Adrenal gland (tissue), 12 donors: ENCODE results near the gene ROPN1B. TPM values are rescaled to one million over a fixed set of nuclear protein-coding genes. Genes with fewer than 3 reads are reported as not detected.
"Not testable (repeated sequence)": the region's sequence is repeated elsewhere in the genome, so short reads cannot be mapped to it uniquely, and the experiment has no call there.

Experiments used
- DNase-seq, 7 donors: peaks; one replicate each; pipeline ENCODE4 v3.0.0-alpha.2; 2019 to 2020
- H3K27ac ChIP-seq, 5 donors: fragments of 200-600 bp; sonication (generic) in 4 of 5; 1 replicate in 3 of 5; 2 replicates in 2 of 5; pipeline versions ENCODE4 v1.5.1 to v1.8.0; 2016 to 2020; ENCODE audit warnings: mild to moderate bottlenecking in 1 of 5
- H3K27me3 ChIP-seq: fragments of 200-600 bp; 2 replicates; pipeline ENCODE4 v1.8.0; 2021
- H3K36me3 ChIP-seq, 2 donors: fragments of 200-600 bp; replicated peaks in 1 of 2; 1 replicate in 1 of 2; 2 replicates in 1 of 2; pipeline versions ENCODE4 v1.5.1 to v1.8.0; 2018 to 2022
- H3K4me1 ChIP-seq, 2 donors: fragments of 200-600 bp; replicated peaks in 1 of 2; 1 replicate in 1 of 2; 2 replicates in 1 of 2; pipeline versions ENCODE4 v1.5.1 to v1.8.0; 2018 to 2021
- H3K4me3 ChIP-seq, 4 donors: fragments of 200-600 bp; sonication (generic) in 3 of 4; one replicate each; pipeline ENCODE4 v1.5.1; 2016 to 2018
- H3K9me3 ChIP-seq, 3 donors: fragments of 200-600 bp; sonication (generic) in 1 of 3; replicated peaks in 1 of 3; 1 replicate in 2 of 3; 2 replicates in 1 of 3; pipeline versions ENCODE4 v1.5.1 to v1.8.0; 2016 to 2021
- CTCF ChIP-seq, 6 experiments: fragments of 450-650 bp in 4 of 6; fragments of 200-600 bp in 2 of 6; sonication (generic) in 1 of 6; IDR thresholded peaks; 1 replicate in 5 of 6; 2 replicates in 1 of 6; pipeline versions ENCODE4 v1.5.1 to v1.8.0; 2016 to 2021; ENCODE audit warnings: antibody characterized with exemption in 6 of 6, mild to moderate bottlenecking in 2 of 6, moderate library complexity in 1 of 6
- POLR2A ChIP-seq, 2 donors: fragments of 450-650 bp; IDR thresholded peaks; one replicate each; pipeline ENCODE4 v1.6.1; 2017; ENCODE audit warnings: antibody characterized with exemption in 2 of 2, mild to moderate bottlenecking in 2 of 2, moderate library complexity in 1 of 2
- WGBS, 4 donors: extraction: QIAGEN DNeasy Blood & Tissue Kit in 2 of 4; methylation state at CpG; one replicate each; pipeline versions ENCODE4 v1.1.5 to v1.1.7; 2013 to 2017; 5-methylcytosine and 5-hydroxymethylcytosine counted together
- intact Hi-C, 2 donors: fragments of 100-400 bp; cut with DNase I; formaldehyde crosslinking; loops; one replicate each; pipeline versions ENCODE4 v1.14.1 to v1.15.0; 2022 to 2023
- polyA plus RNA-seq, 3 donors: library from polyadenylated mRNA; stranded (reverse); fragments of 200-250 nt in 2 of 3; fragments of 350-450 nt in 1 of 3; fragmentation: Illumina TruSeq in 1 of 3; extraction: RNeasy Lipid Tissue Mini Kit (QIAGEN cat#74804) in 1 of 3; gene quantifications; one replicate each; pipeline ENCODE4 v1.2.3, GENCODE V29; 2013 to 2014
- total RNA-seq, 9 donors: library from RNA; depleted of rRNA in 4 of 9; stranded (reverse); fragments of >200 nt in 4 of 9; fragments of 120-200 nt in 1 of 9; fragmentation: NEBNext Ultra II Directional in 1 of 9; extraction: Animal tissue kit (Norgen Biotek cat#: 25700) in 1 of 9; gene quantifications; one replicate each; pipeline versions ENCODE4 v1.1.0 to v1.2.4, GENCODE V29; 2013 to 2023
- donor health status: healthy with polysubstance abuse.
- donor health status: Bipolar disorder and iron deficiency.
- donor health status: DM: yes; HTN: yes; CAD: no.
- donor health status: DM: no; HTN: no; CAD: no.
- donor health status: DM: no; HTN: no; CAD: no.
- donor health status: DM: yes; HTN: yes; CAD: no.

Gene ROPN1B
- total and polyA plus RNA-seq, 12 donors = 0.13 to 1.1 (median 0.65) TPM; not detected in 3

GRCh38 chr3:125965505-125965904 lies 3.5 kb upstream of the ROPN1B start:
- Histone ChIP-seq H3K4me1 (no peaks in the 10 kb centered on the region), H3K27me3 (no peaks in the 10 kb centered on the region), H3K9me3 (no peaks in the 10 kb centered on the region), H3K27ac (no peak overlapping the region), H3K4me3 (no peak overlapping the region), H3K36me3 (no peaks in the 10 kb centered on the region)
- no peak for DNase-seq
- 88 to 94% (median 92%) methylated on average over 3 of the region's 3 CpGs for WGBS, 4 donors
- TF ChIP-seq POLR2A (IDR thresholded peaks at IDR 0.05) = no peak
- intact Hi-C loops = no loop called here

- no peaks in the 10 kb centered on the region for H3K36me3 ChIP-seq
- intact Hi-C loops = no loop called here
- H3K9me3 ChIP-seq = no peaks in the 10 kb centered on the region
- TF ChIP-seq POLR2A (IDR thresholded peaks at IDR 0.05) (no peak), CTCF (IDR thresholded peaks at IDR 0.05) (no peak)
- H3K27me3 ChIP-seq = no peaks in the 10 kb centered on the region
- peaks cover 2% of the 10 kb centered on the region in 2 donors for H3K4me1 ChIP-seq
- no peak overlapping the region for H3K4me3 ChIP-seq
- DNase-seq = no peak
- H3K27ac ChIP-seq = no peak overlapping the region
Measured at GRCh38 chr3:125967156-125967555, 1.8 kb upstream of the ROPN1B start.

GRCh38 chr3:125968121-125968520 lies 857 bp upstream of the ROPN1B start:
- H3K4me1 ChIP-seq, H3K4me3 ChIP-seq, H3K27ac ChIP-seq, DNase-seq, H3K9me3 ChIP-seq, intact Hi-C loops, H3K27me3 ChIP-seq, H3K36me3 ChIP-seq: not testable (repeated sequence)
- 89 to 95% (median 93%) methylated on average over 2 of the region's 2 CpGs for WGBS, 4 donors

- intact Hi-C loops = loop anchor here in 1 of 2 donors (10.0 kb wide), 1 partner anchor 243 kb away; no protein-coding TSS in a partner anchor
- 10% methylated on average over 20 to 29 of the region's 31 CpGs for WGBS, 4 donors
- H3K4me1 ChIP-seq, H3K9me3 ChIP-seq, H3K27me3 ChIP-seq, H3K36me3 ChIP-seq, H3K27ac ChIP-seq: not testable (repeated sequence)
- peak; percentile 65 to 83 (median 68) for TF ChIP-seq CTCF (IDR thresholded peaks at IDR 0.05)
- peak overlapping the region in 1 of 4 donors; percentile 17 for H3K4me3 ChIP-seq
- DNase-seq = peak; percentile 30 to 63 (median 37)
Measured at GRCh38 chr3:125971997-125972944, 3.3 kb downstream of the ROPN1B start.

GRCh38 chr3:125975245-125976002 lies 6.4 kb downstream of the ROPN1B start:
- not testable (repeated sequence) for H3K9me3 ChIP-seq
- intact Hi-C loops = loop anchor here in 1 of 2 donors (10.0 kb wide), 1 partner anchor 239 kb away; no protein-coding TSS in a partner anchor

GRCh38 chr3:125976003-125976390 lies 7.0 kb downstream of the ROPN1B start:
- WGBS, 4 donors = 96 to 100% (median 98%) methylated on average over 2 to 3 of the region's 3 CpGs
- not testable (repeated sequence) for H3K4me3 ChIP-seq, H3K36me3 ChIP-seq, H3K9me3 ChIP-seq, H3K4me1 ChIP-seq, H3K27ac ChIP-seq, DNase-seq, H3K27me3 ChIP-seq
- intact Hi-C loops = loop anchor here in 1 of 2 donors (10.0 kb wide), 1 partner anchor 239 kb away; no protein-coding TSS in a partner anchor

More at GRCh38 chr3:125975245-125976002, 6.4 kb downstream of the ROPN1B start:
- 81 to 95% (median 85%) methylated on average over 9 of the region's 9 CpGs for WGBS, 4 donors
- not testable (repeated sequence) for H3K4me1 ChIP-seq, H3K27ac ChIP-seq, H3K4me3 ChIP-seq, H3K27me3 ChIP-seq, DNase-seq, H3K36me3 ChIP-seq

GRCh38 chr3:125977104-125977503 lies 8.1 kb downstream of the ROPN1B start:
- H3K36me3 ChIP-seq, H3K9me3 ChIP-seq, H3K4me3 ChIP-seq, H3K4me1 ChIP-seq, H3K27ac ChIP-seq, DNase-seq, H3K27me3 ChIP-seq: not testable (repeated sequence)
- 19 to 29% (median 28%) methylated on average over 2 to 4 of the region's 7 CpGs for WGBS, 4 donors
- intact Hi-C loops = loop anchor here in 1 of 2 donors (10.0 kb wide), 1 partner anchor 238 kb away; no protein-coding TSS in a partner anchor

GRCh38 chr3:125984951-125985350 lies 16.0 kb downstream of the ROPN1B start:
- H3K4me1 ChIP-seq, intact Hi-C loops, H3K9me3 ChIP-seq, H3K27ac ChIP-seq, H3K36me3 ChIP-seq, H3K4me3 ChIP-seq, H3K27me3 ChIP-seq, DNase-seq: not testable (repeated sequence)
- WGBS, 4 donors = 81 to 85% (median 82%) methylated on average over 2 of the region's 2 CpGs
